GM21825 (cell line): Measurements from ENCODE around the gene SERHL2.
"Not testable (repeated sequence)": the region's sequence is repeated elsewhere in the genome, so short reads cannot be mapped to it uniquely, and the experiment has no call there.

Experiments used
- ATAC-seq: cut with Tn5 transposase; IDR thresholded peaks from one replicate; pipeline ENCODE4 v1.9.1; 2021; ENCODE audit warnings: mild to moderate bottlenecking, moderate library complexity; ENCODE audit not compliant: unreplicated experiment

SERHL2 gene

DNA sequence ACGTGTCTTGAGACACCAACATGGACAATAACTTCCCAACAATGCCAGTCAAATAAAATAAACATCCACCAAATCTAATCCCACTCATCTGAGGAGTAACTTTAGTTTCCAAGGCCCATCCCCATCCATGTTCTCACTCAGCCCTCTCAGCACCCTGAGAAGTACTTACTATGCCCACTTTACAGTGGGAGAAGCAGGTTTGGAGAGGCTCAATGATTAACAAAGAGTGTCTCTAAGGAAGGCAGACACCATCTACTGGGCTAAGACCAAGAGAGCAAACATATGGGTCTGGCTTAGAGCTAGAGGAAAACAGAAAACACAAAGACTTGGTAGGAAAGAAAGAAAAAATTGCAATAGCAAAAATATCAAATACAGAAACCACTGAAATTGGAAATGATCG is 49.7 kb downstream of the SERHL2 start:
- no peak for ATAC-seq

DNA sequence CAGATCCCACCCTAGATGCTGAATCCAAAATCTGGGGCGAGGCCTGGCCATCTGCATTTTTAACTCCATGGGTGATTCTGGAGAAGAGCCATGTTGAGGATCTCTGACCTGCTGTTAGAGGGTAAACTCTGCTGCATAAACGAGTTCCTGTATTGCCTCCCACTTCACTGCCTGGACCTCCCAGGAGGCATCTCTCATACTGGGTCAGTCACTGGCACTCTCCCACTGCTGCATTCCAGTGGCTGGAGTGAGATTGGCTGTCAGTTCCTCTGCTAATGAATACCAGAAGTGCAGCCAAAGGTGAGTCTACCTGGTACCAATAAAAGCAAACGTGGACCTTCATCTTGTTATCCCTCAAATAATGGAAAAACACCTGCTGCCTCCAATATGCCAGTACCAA is 50.6 kb downstream of the SERHL2 start:
- no peak for ATAC-seq

DNA sequence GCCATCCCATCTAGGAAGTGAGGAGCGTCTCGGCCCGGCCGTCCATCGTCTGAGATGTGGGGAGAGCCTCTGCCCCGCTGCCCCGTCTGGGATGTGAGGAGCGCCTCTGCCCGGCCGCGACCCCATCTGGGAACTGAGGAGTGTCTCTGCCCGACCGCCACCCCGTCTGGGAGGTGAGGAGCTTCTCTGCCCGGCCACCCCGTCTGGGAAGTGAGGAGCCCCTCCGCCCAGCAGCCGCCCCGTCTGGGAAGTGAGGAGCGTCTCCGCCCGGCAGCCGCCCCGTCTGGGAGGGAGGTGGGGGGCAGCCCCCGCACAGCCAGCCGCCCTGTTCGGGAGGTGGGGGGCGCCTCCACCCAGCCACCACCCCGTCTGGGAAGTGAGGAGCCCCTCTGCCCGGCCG is 53.9 kb downstream of the SERHL2 start:
- ATAC-seq, result not testable (repeated sequence)

DNA sequence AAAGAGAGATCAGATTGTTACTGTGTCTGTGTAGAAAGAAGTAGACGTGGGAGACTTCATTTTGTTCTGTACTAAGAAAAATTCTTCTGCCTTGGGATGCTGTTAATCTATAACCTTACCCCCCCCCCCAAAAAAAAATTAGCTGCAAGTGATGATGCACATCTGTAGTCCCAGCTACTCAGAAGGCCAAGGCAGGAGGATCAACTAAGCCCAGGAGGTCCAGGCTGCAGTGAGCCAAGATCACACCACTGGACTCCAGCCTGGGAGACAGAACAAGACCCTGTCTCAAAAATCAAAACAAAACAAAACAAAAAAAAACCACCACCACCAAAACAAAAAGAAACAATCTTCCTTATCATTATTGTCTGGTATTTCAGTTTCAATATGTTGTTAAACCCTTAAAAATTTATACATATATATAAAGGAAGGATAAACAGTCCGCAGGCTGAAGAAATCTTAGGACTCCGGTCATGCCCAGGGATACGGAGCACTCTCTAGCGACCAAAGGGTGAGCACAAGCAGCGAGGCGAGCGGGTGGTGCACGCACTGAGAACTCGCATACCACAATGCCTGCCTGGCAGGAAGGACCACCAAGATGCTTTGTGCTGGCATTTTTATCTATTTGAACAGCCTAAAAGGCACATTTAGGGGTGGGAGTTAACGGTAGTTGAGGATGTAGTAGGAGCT is 54.5 kb downstream of the SERHL2 start:
- no peak for ATAC-seq

DNA sequence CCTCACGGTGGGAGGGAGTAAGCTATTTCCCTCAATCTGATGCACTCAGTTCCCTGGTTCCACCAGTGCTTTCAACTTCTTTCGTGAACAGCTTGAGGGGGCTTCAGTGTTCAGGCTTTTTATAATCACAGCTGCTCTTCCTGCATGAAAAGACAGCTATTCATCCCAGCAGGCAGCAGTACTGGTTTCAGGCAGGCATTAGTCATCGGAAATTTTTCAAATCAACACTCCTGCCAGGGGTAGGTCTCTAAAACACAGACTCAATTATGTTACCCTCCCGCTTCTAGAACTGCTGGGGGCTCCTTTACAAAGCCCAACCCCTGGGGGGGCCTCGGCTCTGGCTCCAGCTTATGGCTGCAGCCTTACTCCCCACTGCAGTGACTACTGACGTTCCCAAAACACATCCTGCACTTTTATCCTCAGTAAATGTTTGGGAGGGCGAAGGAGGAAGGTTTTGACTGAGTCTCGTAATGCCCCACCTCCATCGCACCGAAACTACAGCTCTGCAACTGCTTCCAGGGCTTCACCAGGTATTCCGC is 55.1 kb downstream of the SERHL2 start:
- ATAC-seq, result no peak

DNA sequence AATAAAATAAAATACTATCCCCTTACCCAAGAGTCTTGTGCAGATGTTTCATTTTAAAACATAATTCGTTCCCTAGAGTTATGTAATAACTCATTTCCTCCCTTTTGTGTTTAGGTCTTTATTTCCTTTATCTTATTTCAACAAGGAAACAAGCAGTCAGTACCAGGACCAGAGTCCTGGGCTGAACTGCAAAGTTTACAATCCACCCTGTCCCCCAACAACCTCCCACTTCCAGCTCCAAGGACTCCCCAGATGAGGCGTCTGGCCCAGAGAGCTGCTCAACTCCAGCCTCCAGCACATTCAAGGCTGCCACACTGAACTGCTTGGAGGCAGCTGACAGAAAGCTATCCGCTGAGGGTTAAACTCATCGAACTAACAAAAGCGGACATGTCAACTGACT is 56.4 kb downstream of the SERHL2 start:
- no peak for ATAC-seq

DNA sequence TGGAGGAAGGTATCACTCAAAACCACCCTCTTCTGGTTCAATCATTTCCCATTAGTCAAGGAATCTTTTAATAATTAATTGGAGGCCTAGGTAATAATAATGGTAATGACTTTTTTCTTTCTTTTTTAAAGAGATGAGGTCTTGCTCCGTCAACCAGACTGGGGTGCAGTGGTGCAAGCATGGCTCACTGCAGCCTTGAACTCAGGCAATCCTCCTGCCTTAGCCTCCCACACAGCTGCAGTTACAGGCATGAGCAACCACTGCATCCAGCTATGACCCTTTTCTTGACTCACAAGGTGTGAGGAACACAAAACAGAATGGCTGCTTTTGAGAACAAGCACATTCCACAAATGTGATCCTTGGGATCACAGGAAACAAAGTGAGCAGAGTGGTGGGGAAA is 57.3 kb downstream of the SERHL2 start:
- no peak for ATAC-seq

DNA sequence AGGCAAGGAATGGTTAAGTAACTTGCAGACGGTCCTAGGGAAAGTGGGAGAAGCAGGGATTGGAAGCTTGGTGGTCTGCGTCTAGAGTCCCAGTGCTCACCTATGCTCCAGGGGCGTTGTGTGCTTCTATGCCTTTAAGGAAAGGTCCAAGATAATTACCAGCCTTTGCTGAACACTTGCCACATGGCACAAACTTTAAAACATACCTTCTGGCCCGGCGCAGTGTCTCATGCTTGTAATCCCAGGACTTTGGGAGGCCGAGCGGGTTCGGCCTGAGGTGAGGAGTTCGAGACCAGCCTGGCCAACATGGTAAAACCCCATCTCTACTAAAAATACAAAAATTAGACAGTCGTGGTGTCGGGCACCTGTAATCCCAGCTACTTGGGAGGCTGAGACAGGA is 58.6 kb downstream of the SERHL2 start:
- ATAC-seq, result no peak

DNA sequence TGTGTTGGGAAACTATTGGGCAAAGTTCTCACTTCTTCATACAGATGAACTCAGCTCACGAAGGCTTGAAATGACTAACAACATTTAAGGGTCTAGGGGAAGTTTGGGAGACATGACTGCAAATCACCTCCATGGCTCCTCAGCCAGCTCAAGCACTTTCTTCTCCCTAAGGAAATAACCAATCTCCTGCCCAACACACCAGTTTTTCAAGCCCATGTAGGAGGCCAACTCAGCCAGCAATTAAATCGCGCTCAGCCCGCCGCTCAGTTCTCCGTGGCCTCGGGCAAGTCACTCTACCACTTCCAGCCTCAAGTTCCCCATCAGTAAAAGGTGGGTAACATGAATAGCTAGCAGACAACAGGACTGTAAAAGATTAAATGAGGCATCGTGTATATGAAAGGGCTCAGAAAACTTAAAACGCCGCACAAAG is 60.1 kb downstream of the SERHL2 start:
- ATAC-seq, result no peak

DNA sequence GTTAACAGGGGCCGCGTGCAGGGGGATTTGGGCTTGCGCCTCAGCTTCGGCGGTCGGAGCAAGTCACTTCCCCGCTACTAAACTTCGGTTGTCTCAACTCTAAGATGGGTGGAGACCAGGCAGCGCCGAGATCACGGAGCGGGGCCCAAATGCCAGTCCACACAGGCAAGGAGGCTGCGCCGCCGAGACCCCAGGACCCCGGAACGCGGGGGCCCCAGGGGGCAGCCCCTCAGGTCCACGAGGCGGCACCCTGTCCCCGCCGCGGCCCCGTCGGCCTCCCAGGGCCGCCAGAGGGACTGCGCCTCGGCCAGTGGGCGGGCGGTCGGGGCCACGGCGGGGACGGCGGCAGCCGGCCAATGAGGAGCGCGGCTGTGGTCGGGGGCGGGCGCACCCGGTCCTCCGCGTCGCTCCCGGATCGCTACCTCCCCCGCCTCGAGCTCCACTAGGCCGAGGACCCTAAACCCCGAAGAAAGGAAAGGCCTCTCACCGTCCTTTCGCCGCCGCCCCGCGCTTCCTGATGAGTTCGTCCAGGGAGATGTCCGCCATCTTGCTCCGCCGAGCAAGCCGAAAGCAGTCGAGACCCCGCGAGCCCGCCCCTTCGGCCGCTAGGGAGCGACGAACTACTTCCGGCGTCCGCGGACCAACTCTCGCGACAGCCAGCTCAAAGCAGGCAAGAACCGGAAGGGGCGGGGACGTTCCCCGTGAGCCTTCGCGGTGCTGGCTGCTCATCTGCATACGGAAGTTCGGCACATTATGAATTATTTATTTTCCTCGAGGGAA is 60.7 kb downstream of the SERHL2 start, which contains the start of gene POLDIP3:
Gene POLDIP3, minus strand, starts transcription at position 572 of the 780 bp plus-strand sequence. Its CDS starts 26 bp downstream, at position 546.
- ATAC-seq, result peak; percentile 64

DNA sequence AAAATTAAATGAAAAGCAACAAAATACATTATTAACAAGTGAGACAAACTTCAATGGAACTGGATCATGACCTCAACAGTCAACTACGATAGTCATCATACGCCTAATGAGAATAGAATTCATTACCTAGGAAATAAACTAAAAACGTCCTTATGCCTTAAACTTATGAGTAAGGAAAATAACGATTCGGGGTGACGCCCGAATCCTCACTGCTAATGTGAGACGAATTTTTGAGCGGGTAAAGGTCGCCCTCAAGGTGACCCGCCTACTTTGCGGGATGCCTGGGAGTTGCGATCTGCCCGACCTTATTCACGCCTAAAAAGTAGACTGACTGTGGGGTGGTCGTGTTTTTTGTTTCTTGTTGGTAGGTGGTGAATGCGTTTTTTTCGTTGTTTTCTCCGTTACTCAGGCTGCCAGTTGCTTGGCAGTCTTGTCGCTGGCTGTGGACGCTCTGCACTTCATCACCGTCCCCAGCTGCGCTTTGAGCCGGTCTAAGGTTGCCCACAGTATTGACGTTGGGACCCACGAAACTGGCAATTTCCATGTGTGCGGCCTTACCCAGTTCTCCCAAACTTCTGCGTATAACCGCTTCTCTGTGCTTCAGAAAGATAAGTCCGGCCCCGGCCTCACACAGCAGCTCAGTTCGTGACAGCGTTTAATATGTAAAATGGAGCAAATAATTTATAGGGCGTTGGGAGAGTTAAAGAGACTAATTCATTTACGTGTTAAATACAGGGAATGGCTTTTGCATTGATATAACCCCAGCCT is 61.5 kb downstream of the SERHL2 start:
- ATAC-seq, result peak; percentile 50

DNA sequence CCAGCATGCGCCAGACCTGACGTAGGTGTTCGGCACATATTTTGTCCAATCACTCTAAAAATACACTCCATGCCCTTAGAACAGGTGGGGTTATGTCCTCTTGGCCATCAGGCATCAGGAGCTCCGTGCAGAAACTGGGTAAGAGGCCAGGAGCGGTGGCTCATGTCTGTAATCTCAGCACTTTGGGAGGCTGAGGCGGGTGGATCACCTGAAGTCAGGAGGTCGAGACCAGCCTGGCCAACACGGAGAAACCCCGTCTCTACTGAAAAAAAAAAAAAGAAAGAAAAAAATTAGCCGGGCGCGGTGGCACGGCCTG is 62.1 kb downstream of the SERHL2 start:
- ATAC-seq, result not testable (repeated sequence)

DNA sequence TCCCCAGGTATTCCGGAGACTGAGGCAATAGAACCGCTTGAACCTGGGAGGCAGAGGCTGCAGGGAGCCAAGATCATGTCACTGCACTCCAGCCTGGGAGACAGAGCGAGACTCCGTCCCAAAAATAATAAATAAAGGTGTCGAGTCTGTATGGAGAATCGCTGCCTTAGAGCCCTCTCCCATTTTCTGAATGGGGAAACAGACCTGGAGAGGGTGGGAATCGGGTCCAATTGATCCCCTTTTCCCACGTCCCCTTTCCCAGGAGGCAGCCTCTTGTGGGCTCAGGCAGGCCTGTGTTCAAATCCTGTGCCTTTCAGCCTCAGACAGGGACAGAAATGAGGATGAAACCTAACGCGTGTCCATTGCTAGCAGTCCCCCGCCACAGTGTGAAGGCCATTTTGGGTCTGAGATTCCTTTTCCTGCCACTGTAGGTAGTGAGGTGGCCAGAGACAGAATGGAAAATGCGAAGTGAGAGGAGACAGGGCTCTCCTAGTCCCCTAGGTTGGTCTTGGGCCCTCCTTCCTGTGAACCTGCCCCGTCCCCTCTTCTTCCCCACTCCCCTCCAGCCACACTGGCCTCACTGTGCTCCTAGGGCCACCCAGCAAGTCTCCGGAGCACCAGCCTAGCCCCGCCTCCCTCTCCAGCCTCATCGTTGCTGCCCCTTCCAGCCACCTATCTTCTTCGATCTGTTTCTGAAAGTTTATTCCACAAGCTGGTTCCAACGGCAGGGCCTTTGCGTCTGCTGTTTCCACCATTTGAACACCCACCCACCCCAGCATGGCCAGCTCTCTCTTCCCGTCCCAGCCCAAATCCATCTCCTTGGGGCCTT is 63.6 kb downstream of the SERHL2 start:
- no peak for ATAC-seq

DNA sequence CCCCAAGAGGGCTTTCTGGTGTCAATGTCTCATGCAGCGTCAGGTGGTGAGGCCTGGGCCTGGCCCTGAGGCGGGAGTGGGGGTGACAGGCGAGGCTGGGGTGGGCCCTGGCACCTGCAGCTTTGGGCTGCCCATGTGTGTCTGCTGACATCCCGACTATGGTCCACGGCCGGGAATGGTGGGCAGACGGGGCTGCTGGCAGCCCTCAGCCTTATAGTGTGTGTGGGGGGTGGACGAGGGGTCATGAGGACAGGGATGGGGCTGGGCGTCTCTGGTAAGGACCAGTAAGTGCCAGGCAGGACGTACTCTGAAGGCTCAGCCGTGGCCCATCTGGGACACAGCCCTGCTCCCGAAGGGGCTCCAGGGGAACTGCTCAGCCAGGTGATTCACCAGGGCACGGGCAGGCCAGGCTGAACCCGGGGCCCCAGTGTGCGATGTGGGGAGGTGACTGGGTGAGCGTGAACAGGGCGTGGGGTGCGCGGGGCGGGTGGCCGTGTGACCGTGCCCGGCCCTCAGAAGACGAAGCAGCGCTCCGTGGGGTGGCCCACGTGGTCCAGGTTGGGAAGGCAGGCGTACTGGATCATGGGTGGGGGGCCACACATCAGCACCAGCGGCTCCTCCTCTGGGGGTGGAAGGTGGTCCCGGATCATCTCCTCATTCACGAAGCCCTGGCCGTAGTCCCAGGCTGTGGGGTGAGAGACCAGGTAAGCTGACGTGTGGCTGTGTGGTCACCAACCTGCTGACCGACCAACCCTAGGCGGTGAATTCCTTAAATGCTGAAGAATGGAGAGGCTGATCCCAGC is 65.7 kb downstream of the SERHL2 start:
- no peak for ATAC-seq

DNA sequence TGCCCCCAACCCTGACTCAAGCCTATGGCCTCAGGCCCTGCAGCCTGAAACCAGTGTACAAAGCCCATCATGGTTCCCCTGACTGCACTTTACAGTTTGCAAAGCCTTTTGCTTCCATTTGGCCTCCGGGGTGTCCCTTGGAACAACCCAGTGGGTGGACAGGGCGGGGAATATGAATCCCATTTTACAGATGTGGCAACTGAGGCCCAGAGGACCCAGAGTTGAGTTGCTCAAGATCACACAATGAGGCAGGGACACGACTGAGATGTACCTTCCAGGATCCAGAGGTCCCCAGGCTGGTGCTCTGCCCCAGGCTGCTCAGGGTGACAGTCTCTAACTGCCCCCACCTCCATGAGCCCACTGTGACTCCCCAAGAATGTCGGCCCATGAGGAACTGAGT is 66.3 kb downstream of the SERHL2 start:
- no peak for ATAC-seq

DNA sequence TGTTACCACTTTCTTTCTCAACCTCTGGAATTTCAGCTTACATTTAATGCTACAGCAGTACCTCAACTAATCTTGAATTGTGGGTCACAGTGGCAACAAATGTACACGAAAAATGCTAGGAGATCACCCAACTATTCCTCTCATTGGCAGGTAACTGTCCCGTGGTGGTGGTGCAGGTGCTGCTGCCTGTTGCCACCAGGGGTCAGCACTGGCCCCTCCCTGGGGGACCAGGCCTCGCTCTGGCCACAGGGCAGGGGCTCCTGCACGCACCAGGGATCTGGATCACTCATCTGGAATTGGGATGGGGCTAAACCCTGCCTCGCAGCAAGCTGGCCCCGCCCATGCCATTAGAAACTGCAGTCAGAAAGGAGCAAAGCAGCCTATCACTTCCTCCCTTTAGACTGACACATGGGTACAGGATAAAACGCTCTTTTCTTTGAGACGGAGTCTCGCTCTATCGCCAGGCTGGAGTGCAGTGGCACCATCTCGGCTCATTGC is 67.8 kb downstream of the SERHL2 start:
- ATAC-seq, result no peak

DNA sequence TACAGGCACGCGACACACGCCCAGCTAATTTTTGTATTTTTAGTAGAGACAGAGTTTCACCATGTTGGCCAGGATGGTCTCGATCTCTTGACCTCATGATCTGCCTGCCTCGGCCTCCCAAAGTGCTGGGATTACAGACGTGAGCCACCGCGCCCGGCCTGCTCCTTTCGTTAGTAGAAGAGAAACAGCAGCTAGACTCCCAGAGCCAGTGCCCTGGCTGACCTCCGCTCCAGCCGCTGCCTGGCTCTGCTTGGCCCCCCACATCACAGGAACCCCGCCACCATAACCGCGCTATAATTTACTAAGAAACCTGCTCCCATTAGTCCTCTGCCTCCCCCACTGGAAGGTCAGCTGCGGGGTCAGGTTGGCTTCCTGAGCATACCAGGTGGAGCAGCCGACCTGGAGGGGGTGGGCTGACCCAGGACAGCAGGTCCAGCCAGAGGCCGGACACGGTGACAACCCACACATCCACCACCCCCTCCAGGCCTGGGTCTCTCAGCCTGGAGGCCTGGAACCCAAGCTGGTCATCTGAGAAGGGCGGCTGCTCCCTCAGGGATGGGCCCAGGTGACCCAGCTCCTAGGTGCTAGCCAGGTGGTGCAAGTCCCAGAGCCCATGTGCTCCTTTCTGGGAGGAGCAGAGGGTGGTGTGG is 68.4 kb downstream of the SERHL2 start:
- no peak for ATAC-seq

DNA sequence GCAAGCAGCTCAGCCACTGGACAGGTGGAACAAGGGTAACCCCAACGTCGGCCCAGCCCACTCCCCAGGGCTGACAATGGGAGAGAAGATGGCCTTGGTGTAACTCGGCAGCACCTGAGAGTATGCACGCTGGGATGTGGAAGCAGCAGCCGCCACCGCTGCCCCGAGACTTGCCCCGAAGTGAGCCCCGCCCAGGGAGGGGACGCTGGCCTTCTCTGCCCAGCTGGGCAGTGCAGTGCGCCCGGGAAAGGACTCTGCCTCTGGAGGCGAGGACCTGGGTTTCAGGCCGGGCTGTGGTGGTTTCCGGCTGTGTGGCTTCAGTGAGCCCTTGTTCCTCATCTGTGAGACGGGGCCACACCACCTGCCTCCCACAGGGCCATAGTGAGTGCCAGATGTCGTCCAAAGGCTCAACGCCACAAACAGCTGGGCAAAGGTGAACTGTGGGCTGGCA is 69.6 kb downstream of the SERHL2 start:
- no peak for ATAC-seq
